ENCODE data around the gene GNRHR. TPM values are rescaled to one million over a fixed set of nuclear protein-coding genes. Genes with fewer than 3 reads are reported as not detected.
"Not testable (repeated sequence)": the region's sequence is repeated elsewhere in the genome, so short reads cannot be mapped to it uniquely, and the experiment has no call there.

The GNRHR gene
- total RNA-seq, 1 experiment from 2014 or later: not detected

DNA sequence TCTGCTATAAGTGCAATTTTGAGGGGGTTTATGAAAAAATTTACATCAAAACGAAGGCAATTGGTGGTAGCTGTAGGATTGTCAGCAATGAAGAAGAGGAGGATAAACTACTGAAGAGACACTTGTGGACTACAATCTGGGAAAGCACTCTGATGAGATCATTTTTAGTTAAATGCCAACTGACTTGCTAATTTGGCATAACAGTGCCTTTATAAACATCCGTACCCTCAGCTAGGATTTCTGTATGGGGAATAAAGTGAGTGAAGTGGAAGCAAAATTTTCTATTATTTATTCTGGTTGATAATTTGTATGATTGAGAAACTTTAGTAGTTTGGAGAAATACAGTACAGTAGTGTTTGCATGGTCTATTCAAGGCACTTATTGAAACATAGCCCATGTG, 11.2 kb upstream of the GNRHR start:
- H3K27ac Mint-ChIP-seq (ENCODE audit: unreplicated experiment): no peak overlapping the region
- no peaks in the 10 kb centered on the region for H3K4me1 Mint-ChIP-seq (ENCODE audit: low read depth, unreplicated experiment)
- no peaks in the 10 kb centered on the region for H3K27me3 ChIP-seq (replicated peaks; ENCODE audit: control insufficient read depth, insufficient read depth, low read length)
- no peaks in the 10 kb centered on the region for H3K36me3 Mint-ChIP-seq (ENCODE audit: insufficient read depth, unreplicated experiment)
- H3K4me1 ChIP-seq: no peaks in the 10 kb centered on the region
- H3K36me3 ChIP-seq (ENCODE audit: control insufficient read depth, insufficient read depth, low read length): no peaks in the 10 kb centered on the region
- CTCF ChIA-PET: no interaction called here
- no TSS peak for BruUV-seq (replicated peaks)
- TF ChIP-seq, protein P1, sequence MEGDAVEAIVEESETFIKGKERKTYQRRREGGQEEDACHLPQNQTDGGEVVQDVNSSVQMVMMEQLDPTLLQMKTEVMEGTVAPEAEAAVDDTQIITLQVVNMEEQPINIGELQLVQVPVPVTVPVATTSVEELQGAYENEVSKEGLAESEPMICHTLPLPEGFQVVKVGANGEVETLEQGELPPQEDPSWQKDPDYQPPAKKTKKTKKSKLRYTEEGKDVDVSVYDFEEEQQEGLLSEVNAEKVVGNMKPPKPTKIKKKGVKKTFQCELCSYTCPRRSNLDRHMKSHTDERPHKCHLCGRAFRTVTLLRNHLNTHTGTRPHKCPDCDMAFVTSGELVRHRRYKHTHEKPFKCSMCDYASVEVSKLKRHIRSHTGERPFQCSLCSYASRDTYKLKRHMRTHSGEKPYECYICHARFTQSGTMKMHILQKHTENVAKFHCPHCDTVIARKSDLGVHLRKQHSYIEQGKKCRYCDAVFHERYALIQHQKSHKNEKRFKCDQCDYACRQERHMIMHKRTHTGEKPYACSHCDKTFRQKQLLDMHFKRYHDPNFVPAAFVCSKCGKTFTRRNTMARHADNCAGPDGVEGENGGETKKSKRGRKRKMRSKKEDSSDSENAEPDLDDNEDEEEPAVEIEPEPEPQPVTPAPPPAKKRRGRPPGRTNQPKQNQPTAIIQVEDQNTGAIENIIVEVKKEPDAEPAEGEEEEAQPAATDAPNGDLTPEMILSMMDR (IDR thresholded peaks at IDR 0.05; ENCODE audit: insufficient read depth in 1 of 2, low read depth in 1 of 2, low read length in 1 of 2, severe bottlenecking in 1 of 2, unreplicated experiment in 1 of 2): no peak
- intact Hi-C loops (cut with micrococcal nuclease; ENCODE audit: unreplicated experiment): no loop called here
- H3K4me3 ChIP-seq (ENCODE audit: low read depth, low read length): no peak overlapping the region
- DNase-seq: no peak
- POLR2A ChIA-PET: no interaction called here
- H3K4me3 Mint-ChIP-seq (ENCODE audit: unreplicated experiment): no peak overlapping the region
- H3K9me3 Mint-ChIP-seq (ENCODE audit: unreplicated experiment): no peaks in the 10 kb centered on the region
- peaks cover 8% of the 10 kb centered on the region for H3K27me3 Mint-ChIP-seq (ENCODE audit: insufficient read depth, unreplicated experiment)
- no peaks in the 10 kb centered on the region for H3K9me3 ChIP-seq

DNA sequence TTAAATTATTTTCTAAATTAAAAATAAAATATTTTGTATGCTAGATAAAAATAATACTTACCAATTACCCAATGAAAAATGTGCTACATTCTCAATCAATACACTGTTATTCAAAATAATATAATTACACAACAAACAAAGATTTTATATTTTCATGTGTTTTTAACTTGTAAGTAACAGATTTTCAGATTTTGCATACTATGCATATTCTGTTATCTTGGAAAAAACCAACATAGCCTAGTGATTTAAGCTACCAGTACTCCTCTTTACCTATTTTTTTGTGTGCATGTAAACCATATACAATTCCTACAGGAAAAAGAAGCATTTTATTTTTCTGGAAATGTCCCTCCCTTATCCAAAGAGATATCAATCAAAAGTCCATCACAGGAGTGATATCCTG, 10.0 kb upstream of the GNRHR start:
- no peaks in the 10 kb centered on the region for H3K36me3 Mint-ChIP-seq (ENCODE audit: insufficient read depth, unreplicated experiment)
- no peaks in the 10 kb centered on the region for H3K27me3 ChIP-seq (replicated peaks; ENCODE audit: control insufficient read depth, insufficient read depth, low read length)

DNA sequence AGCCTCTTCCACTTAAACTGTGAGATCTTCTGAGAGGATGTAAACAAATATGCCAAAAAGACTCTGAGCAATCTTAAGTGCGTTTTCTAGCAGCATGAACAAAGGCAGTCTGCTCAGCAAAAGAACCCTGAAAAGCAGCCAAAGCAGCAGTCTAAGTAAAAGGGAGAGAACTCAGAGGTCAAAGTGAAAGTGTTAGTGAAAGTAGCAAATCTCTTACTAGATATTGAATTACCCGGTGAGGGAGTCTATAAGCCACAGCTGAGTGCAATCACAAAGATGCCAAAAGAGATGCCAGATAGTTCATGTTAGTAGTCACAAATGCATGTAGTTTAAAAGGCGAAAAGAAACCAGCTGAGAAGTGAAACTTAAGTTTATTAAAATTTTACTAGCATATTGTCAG, 7.9 kb upstream of the GNRHR start:
- H3K27ac Mint-ChIP-seq (ENCODE audit: unreplicated experiment): no peak overlapping the region
- no peaks in the 10 kb centered on the region for H3K27me3 Mint-ChIP-seq (ENCODE audit: insufficient read depth, unreplicated experiment)
- POLR2A ChIA-PET: no interaction called here
- Histone ChIP-seq H3K4me1 (no peaks in the 10 kb centered on the region), H3K9me3 (no peaks in the 10 kb centered on the region), H3K27me3 (replicated peaks; ENCODE audit: control insufficient read depth, insufficient read depth, low read length) (no peaks in the 10 kb centered on the region), H3K4me3 (ENCODE audit: low read depth, low read length) (no peak overlapping the region), H3K36me3 (ENCODE audit: control insufficient read depth, insufficient read depth, low read length) (no peaks in the 10 kb centered on the region)
- no peaks in the 10 kb centered on the region for H3K4me1 Mint-ChIP-seq (ENCODE audit: low read depth, unreplicated experiment)
- no peaks in the 10 kb centered on the region for H3K9me3 Mint-ChIP-seq (ENCODE audit: unreplicated experiment)
- no TSS peak for BruUV-seq (replicated peaks)
- DNase-seq: no peak
- H3K36me3 Mint-ChIP-seq (ENCODE audit: insufficient read depth, unreplicated experiment): no peaks in the 10 kb centered on the region
- H3K4me3 Mint-ChIP-seq (ENCODE audit: unreplicated experiment): no peak overlapping the region
- CTCF ChIA-PET: no interaction called here
- TF ChIP-seq, protein P1 (IDR thresholded peaks at IDR 0.05; ENCODE audit: insufficient read depth in 1 of 2, low read depth in 1 of 2, low read length in 1 of 2, severe bottlenecking in 1 of 2, unreplicated experiment in 1 of 2): no peak
- intact Hi-C loops (cut with micrococcal nuclease; ENCODE audit: unreplicated experiment): no loop called here

More for the DNA sequence above, 10.0 kb upstream of the GNRHR start:
- Histone ChIP-seq H3K36me3 (ENCODE audit: control insufficient read depth, insufficient read depth, low read length) (no peaks in the 10 kb centered on the region), H3K4me1 (no peaks in the 10 kb centered on the region), H3K4me3 (ENCODE audit: low read depth, low read length) (no peak overlapping the region), H3K9me3 (no peaks in the 10 kb centered on the region)
- peaks cover 7% of the 10 kb centered on the region for H3K27me3 Mint-ChIP-seq (ENCODE audit: insufficient read depth, unreplicated experiment)
- H3K9me3 Mint-ChIP-seq (ENCODE audit: unreplicated experiment): no peaks in the 10 kb centered on the region
- TF ChIP-seq, protein P1 (IDR thresholded peaks at IDR 0.05; ENCODE audit: insufficient read depth in 1 of 2, low read depth in 1 of 2, low read length in 1 of 2, severe bottlenecking in 1 of 2, unreplicated experiment in 1 of 2): no peak
- H3K4me3 Mint-ChIP-seq (ENCODE audit: unreplicated experiment): no peak overlapping the region
- intact Hi-C loops (cut with micrococcal nuclease; ENCODE audit: unreplicated experiment): no loop called here
- no peak overlapping the region for H3K27ac Mint-ChIP-seq (ENCODE audit: unreplicated experiment)
- BruUV-seq (replicated peaks): no TSS peak
- H3K4me1 Mint-ChIP-seq (ENCODE audit: low read depth, unreplicated experiment): no peaks in the 10 kb centered on the region
- POLR2A ChIA-PET: no interaction called here
- DNase-seq: no peak
- CTCF ChIA-PET: no interaction called here

DNA sequence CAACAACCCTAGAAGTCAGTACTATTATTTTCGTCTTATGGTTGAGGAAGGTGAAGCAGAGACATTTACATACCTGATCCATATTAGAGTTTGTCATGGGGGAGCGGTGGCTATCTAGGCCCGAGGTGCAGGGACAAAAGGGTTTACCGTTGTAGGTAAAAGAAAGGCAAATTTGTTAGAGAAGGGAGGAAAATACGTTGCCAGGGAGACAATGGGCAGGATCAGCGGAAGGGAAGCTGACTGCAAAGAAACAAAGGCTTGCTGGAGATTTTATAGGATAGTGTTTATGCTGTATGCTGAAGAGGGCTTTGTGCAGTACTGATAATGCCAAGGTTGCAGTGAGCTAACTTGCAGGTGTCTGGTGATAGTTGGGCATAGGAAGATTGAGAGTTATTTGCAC, 2.8 kb upstream of the GNRHR start:
- DNase-seq; H3K9me3 Mint-ChIP-seq (ENCODE audit: unreplicated experiment); H3K4me1 ChIP-seq; H3K4me1 Mint-ChIP-seq (ENCODE audit: low read depth, unreplicated experiment); H3K27ac Mint-ChIP-seq (ENCODE audit: unreplicated experiment); H3K4me3 ChIP-seq (ENCODE audit: low read depth, low read length); intact Hi-C loops (cut with micrococcal nuclease; ENCODE audit: unreplicated experiment); H3K36me3 Mint-ChIP-seq (ENCODE audit: insufficient read depth, unreplicated experiment); H3K4me3 Mint-ChIP-seq (ENCODE audit: unreplicated experiment); POLR2A ChIA-PET; H3K9me3 ChIP-seq; H3K27me3 ChIP-seq (replicated peaks; ENCODE audit: control insufficient read depth, insufficient read depth, low read length); CTCF ChIA-PET; H3K36me3 ChIP-seq (ENCODE audit: control insufficient read depth, insufficient read depth, low read length); H3K27me3 Mint-ChIP-seq (ENCODE audit: insufficient read depth, unreplicated experiment); BruUV-seq (replicated peaks): not testable (repeated sequence)

Data from Caco-2 (cell line).